ENCODE results near the gene WNT1.

GRCh38 chr12:48973531-48973930, 4.6 kb upstream of the WNT1 start:
- TF ChIP-seq POLR2A (IDR thresholded peaks at IDR 0.05; ENCODE audit: low read depth, low read length) (no peak), RAD21 (IDR thresholded peaks at IDR 0.05; ENCODE audit: low read length) (no peak), MAFK (IDR thresholded peaks at IDR 0.05; ENCODE audit: low read depth, low read length) (no peak), MAZ (IDR thresholded peaks at IDR 0.05; ENCODE audit: borderline replicate concordance, low read depth, low read length) (no peak), RFX5 (IDR thresholded peaks at IDR 0.05; ENCODE audit: low read depth, low read length) (no peak), SMC3 (IDR thresholded peaks at IDR 0.05; ENCODE audit: low read depth, low read length) (no peak), RCOR1 (IDR thresholded peaks at IDR 0.05; ENCODE audit: insufficient replicate concordance, low read length) (no peak), FOS (IDR thresholded peaks at IDR 0.05; ENCODE audit: low read depth, low read length) (no peak), MXI1 (IDR thresholded peaks at IDR 0.05; ENCODE audit: borderline replicate concordance, low read depth, low read length) (no peak), CEBPB (IDR thresholded peaks at IDR 0.05; ENCODE audit: low read depth, low read length) (0 out of 2 replicates have a peak, but pooled peaks have one; percentile 8), NFE2L2 (IDR thresholded peaks at IDR 0.05; ENCODE audit: low read depth, low read length) (no peak)
- TF ChIP-seq, protein P1, sequence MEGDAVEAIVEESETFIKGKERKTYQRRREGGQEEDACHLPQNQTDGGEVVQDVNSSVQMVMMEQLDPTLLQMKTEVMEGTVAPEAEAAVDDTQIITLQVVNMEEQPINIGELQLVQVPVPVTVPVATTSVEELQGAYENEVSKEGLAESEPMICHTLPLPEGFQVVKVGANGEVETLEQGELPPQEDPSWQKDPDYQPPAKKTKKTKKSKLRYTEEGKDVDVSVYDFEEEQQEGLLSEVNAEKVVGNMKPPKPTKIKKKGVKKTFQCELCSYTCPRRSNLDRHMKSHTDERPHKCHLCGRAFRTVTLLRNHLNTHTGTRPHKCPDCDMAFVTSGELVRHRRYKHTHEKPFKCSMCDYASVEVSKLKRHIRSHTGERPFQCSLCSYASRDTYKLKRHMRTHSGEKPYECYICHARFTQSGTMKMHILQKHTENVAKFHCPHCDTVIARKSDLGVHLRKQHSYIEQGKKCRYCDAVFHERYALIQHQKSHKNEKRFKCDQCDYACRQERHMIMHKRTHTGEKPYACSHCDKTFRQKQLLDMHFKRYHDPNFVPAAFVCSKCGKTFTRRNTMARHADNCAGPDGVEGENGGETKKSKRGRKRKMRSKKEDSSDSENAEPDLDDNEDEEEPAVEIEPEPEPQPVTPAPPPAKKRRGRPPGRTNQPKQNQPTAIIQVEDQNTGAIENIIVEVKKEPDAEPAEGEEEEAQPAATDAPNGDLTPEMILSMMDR (conservative IDR thresholded peaks at IDR 0.05; ENCODE audit: low read depth, low read length), result no peak
- TF ChIP-seq, protein P2, sequence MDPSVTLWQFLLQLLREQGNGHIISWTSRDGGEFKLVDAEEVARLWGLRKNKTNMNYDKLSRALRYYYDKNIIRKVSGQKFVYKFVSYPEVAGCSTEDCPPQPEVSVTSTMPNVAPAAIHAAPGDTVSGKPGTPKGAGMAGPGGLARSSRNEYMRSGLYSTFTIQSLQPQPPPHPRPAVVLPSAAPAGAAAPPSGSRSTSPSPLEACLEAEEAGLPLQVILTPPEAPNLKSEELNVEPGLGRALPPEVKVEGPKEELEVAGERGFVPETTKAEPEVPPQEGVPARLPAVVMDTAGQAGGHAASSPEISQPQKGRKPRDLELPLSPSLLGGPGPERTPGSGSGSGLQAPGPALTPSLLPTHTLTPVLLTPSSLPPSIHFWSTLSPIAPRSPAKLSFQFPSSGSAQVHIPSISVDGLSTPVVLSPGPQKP (IDR thresholded peaks at IDR 0.05; ENCODE audit: borderline replicate concordance, low read depth, low read length), result no peak
- TF ChIP-seq, protein P3, sequence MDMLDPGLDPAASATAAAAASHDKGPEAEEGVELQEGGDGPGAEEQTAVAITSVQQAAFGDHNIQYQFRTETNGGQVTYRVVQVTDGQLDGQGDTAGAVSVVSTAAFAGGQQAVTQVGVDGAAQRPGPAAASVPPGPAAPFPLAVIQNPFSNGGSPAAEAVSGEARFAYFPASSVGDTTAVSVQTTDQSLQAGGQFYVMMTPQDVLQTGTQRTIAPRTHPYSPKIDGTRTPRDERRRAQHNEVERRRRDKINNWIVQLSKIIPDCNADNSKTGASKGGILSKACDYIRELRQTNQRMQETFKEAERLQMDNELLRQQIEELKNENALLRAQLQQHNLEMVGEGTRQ (IDR thresholded peaks at IDR 0.05; ENCODE audit: low read depth, low read length), result no peak

Data from IMR-90 (cell line).